GM18502 (cell line): ENCODE data around the gene CCBE1.

Experiments
- ATAC-seq: cut with Tn5 transposase; IDR thresholded peaks from one replicate; pipeline ENCODE4 v1.9.1; 2021; ENCODE audit warnings: mild to moderate bottlenecking; ENCODE audit not compliant: unreplicated experiment, poor library complexity

CCBE1 gene

DNA sequence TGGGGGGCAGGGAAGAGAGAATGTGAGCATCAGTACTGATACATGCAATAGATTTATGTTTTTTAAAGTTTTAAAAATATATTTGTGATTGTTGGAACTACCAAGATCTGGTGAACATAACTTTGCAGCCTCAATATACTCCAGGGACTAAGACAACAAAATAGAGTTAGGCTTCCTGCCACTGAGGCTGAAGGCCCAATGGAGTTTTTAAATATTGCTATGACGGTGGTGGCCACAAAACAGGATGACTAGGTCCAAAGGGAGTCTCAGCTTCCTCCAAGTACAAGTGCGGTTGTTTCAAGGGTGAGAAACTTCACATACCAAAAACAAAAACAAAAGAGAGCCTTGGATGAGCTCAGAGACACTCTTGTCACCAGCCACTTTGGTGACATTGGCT, 72.9 kb downstream of the CCBE1 start:
- ATAC-seq = no peak

DNA sequence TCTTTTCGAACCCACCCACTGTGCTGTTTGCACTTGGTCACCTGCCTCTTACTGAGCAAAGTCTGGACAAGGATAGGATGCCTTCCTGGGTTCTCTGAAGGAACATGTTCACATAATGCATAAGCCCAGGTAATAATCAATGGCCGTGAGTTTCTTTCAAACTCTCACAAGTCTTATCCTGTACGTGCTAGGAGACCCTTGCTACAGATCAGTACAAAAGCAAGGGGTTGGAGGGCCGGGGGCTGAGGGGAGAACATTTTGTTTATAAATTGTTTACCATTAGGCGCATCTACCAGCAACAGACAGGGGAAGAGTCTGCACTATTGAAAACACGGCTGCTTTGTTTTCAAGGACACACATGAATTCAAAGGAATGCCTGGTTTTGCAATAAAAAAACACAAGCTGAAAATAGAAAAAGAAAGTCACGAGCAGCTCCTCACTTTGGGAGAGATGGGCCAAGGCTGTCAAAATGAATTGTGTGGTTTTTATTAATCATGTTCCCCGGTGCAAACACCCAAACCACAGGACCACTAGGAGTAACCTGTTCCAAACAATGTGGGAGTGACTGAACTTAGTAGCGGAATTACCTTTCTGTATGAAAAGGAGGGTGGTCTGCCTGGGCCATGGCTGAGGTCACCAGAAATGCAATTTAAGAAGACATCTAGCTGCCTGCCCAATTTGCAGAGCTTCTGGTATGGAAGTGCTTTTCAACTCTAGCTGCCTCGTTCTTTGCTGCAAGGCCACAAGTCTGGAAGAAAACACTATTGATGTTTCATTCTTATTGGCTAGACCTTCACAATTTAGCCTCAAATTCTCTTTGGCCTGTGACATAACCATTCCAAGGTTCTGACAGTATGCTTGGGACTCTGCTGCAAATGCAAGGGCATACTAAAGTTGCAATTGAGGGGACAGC, 73.5 kb downstream of the CCBE1 start:
- no peak for ATAC-seq

DNA sequence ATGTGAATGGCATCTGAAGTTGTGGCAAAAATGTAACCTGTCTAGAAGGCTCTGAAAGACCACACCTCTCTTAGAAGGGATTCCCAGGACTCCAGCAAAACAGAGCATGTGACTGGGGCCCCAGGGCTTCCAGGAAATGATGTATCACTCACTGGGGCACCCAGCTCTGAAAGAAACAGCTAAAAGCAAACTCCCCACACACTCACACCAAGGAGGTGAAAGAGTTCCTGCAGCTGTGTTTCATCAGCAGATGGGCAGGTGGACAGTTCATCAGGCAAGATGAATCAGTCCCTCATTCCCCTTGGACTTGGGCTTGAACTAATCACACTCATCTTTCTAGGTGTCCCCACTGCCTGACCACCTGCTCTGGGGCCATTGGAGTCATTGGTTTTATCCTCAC, 76.2 kb downstream of the CCBE1 start:
- ATAC-seq = no peak

DNA sequence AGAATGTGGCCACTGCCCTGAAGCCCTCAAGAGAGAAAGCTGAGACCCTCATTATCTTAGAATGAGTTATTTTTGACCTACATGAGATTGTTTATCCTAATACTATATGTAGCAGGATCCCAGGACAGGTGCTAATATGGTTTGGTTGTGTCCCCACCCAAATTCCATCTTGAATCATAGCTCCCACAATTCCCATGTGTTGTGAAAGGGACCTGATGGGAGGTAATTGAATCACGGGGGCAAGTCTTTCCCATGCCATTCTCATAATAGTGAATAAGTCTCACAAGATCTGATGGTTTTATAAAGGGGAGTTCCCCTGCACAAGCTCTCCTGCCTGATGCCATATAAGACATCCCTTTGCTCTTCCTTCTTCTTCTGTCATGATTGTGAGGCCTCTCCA, 76.8 kb downstream of the CCBE1 start:
- no peak for ATAC-seq

DNA sequence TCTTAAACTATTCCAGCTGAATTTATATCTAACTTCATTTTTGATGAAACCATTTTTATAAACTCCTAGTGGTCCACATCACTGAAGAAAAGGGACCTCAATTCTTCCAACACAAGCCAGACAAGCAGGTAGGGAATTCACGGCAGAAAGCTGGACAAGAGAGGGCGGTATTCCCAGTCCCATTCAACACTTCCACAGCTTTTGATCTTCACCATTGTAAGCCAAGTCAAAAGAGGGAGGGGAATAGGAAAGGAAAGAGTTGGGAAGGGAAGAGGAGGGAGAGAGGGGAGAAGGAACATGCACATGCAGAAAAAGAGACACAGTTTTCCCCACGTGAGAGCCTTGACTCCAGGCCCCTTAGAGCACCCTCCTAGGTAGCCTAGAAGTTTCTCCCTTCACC, 77.4 kb downstream of the CCBE1 start:
- ATAC-seq = no peak

GRCh38 chr18:59617468-59617932, 79.7 kb downstream of the CCBE1 start:
- ATAC-seq = no peak

DNA sequence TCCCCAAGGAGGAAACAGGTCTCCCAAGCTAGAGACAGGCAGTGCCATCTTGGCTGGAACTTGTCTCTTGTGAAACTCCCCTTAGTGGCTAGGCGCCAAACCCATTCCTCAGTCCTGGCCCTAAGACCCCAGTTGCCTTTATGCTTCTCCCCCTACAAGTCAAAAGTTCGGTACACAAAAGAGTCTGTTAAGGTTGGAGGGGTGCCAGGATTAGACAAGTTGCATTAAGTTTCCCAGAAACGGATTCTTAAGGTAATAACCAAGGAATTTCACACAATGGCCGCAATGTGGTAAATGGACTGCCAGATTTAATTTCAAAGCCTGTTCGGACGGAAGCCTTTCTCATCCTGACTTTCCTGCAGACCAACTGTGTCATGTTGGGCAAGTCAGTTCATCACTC, 80.7 kb downstream of the CCBE1 start:
- no peak for ATAC-seq

DNA sequence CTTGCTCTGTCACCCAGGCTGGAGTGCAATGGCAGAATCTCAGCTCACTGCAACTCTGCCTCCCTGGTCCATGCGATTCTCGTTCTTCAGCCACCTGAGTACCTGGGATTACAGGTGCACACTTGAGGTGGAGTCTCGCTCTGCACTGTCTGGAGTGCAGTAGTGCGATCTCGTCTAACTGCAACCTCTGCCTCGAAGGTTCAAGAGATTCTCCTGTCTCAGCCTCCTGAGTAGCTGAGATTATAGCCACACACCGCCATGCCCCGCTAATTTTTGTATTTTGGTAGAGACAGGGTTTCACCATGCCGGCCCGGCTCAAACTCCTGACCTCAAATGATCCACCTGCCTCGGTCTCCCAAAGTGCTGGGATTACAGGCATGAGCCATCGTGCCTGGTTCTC, 83.3 kb downstream of the CCBE1 start:
- no peak for ATAC-seq

GRCh38 chr18:59612381-59612780, 84.8 kb downstream of the CCBE1 start:
- ATAC-seq = no peak

DNA sequence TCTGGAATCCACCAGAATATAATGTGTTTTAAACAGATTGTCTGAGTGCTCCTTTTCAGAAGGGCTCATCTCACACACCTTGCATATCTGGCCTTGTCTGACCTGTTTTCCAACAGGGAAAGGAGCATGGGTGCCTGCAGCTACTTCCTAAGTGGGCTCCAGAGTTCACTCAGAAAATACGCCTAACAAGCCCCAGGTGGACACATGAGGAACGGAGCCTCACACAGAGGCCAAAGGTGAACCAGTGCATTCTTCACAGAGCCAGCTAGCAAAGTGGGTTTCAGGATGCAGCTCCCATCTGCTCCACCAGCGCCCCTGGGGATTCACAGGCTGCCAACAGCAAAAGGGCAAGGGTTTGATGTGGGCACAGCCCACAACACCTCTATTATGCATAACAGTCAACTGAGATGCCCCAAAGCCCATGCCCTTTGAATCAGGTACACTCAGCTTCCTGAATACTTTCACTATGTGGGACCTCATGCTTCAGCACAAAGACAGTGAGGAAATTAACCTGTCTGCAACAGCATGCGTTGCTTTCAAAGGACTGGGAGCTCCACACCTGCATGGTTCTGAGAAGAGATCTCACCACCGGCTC, 86.6 kb downstream of the CCBE1 start:
- ATAC-seq = no peak

GRCh38 chr18:59609654-59610053, 87.6 kb downstream of the CCBE1 start:
- ATAC-seq = no peak

DNA sequence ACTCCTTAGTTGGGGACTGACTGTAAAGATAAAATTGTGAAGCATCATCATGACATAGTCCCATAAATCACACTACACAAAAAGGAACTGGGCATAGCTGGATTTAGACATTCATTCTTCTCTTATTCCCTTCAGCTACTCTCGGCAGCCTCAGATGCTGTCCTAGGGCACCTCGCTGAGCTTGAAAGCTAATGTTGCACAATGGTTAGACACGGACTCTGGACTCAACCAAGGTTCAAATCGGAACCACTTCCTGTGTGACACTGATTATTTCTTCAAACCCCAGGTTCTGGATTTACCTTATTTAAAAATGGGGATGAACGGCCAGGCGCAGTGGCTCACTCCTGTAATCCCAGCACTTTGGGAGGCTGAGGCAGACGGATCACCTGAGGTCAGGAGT, 89.8 kb downstream of the CCBE1 start:
- ATAC-seq = no peak

- ATAC-seq = no peak
These were observed 90.2 kb downstream of the CCBE1 start for GRCh38 chr18:59607078-59607379.

GRCh38 chr18:59606193-59607077, 90.8 kb downstream of the CCBE1 start:
- ATAC-seq = no peak

GRCh38 chr18:59605633-59606192, 91.5 kb downstream of the CCBE1 start:
- no peak for ATAC-seq

DNA sequence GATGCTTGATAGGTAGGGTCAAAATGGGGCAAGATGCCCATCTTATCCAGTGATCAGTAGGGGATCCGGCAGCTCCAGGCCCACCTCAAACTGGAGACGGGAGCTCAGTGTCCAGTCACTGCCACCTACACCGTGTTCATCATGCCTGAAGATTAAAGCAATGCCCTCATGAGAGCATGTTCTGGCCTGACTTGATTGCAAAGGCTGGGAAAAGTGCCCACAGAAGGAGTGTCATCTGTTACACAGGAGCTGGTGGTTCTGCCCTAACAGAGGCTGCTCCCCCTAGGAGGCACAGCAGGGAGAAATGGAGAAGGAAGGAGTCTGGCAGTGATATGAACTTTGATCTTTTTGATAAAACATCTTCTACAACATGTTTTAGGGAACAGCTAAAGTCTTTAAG, 92.3 kb downstream of the CCBE1 start:
- no peak for ATAC-seq

- ATAC-seq = no peak
These were observed 100.2 kb downstream of the CCBE1 start for GRCh38 chr18:59597049-59597448.

DNA sequence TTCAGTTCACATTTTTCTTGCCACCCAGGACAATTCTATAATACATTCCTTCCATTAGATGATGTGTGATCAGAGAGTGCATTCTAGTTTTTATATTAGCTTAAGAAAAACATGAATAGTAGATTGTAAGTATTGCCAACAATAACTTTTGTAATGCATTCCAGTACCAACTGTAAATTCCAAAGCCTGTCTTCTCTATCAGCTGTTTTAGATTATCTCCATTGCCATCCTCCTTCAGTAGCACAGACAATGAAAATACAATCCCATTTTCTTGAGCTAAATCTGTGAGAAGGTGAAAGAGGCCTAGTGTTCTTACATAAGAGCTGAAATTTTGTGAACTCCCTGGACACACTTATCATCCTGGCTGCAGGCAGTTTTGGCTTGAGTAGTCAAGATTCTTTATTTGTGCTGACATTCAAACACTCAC, 103.9 kb downstream of the CCBE1 start:
- ATAC-seq = no peak

- no peak for ATAC-seq
These were observed 104.6 kb downstream of the CCBE1 start for GRCh38 chr18:59592624-59593023.

DNA sequence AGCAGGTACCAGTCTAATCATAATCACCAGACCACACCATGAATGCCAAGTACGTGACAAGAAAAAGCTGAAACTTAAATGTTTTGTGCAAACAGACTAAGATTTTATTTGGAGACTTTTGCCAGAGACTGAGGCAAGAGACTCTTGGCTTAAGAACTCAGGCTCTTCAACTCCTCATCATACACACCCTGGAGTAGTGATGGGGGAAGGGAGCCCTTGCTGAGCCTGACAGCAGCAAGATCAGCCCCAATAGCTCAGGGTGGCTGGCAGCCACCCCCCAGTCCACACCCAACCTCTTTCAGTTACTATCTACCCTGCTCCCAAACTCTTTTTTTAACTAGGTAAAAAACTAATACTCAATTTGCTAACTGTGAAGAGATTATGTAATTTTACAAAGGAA, 114.8 kb downstream of the CCBE1 start:
- ATAC-seq = no peak

- ATAC-seq = no peak
These were observed 117.7 kb downstream of the CCBE1 start for GRCh38 chr18:59579509-59579908.
